MM.1S (cell line): ENCODE results near the gene CLK4.

Experiments used
- EZH2 ChIP-seq: fragments of 300-600 bp; sonication (generic); optimal IDR thresholded peaks from 2 replicates; pipeline ENCODE3; 2017; ENCODE audit warnings: low read depth, mild to moderate bottlenecking, antibody characterized with exemption, low read length, mixed read lengths
- EZH2phosphoT487 ChIP-seq: fragments of 300-600 bp; sonication (generic); IDR thresholded peaks from 2 replicates; pipeline ENCODE4 v1.6.1; 2018; ENCODE audit warnings: antibody characterized with exemption, low read length
- TF ChIP-seq, protein P1 (sequence below): fragments of 300-600 bp; sonication (generic); IDR thresholded peaks from 2 replicates; pipeline ENCODE4 v1.5.1; 2016; ENCODE audit warnings: antibody characterized with exemption, low read length, mixed read lengths

DNA sequence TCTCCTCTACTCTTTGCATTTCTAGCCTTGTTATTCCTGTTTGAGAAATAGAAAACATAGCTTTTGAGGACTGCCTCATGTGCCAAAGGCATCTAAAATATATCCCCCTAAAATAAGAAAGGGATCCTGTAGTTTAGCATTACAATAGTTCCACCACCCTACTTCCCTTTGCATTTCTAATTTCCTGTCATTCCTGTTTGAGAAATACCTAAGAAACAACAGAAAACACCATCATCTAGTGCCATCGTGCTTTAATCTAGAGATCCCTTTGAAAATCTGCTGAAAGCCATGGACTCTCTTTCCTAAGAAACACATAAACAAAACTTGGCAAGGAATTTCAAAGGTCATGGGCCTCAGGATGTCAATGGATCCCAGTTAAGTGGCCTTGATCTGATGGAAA, 7.5 kb downstream of the CLK4 start:
- TF ChIP-seq, protein P1, sequence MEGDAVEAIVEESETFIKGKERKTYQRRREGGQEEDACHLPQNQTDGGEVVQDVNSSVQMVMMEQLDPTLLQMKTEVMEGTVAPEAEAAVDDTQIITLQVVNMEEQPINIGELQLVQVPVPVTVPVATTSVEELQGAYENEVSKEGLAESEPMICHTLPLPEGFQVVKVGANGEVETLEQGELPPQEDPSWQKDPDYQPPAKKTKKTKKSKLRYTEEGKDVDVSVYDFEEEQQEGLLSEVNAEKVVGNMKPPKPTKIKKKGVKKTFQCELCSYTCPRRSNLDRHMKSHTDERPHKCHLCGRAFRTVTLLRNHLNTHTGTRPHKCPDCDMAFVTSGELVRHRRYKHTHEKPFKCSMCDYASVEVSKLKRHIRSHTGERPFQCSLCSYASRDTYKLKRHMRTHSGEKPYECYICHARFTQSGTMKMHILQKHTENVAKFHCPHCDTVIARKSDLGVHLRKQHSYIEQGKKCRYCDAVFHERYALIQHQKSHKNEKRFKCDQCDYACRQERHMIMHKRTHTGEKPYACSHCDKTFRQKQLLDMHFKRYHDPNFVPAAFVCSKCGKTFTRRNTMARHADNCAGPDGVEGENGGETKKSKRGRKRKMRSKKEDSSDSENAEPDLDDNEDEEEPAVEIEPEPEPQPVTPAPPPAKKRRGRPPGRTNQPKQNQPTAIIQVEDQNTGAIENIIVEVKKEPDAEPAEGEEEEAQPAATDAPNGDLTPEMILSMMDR, result no peak
- TF ChIP-seq EZH2phosphoT487 (no peak), EZH2 (no peak)
